HK-2 (cell line): ENCODE measurements around the gene FRMD8.

Experiments
- DNase-seq: peaks from one replicate; pipeline ENCODE4 v3.0.0-alpha.2; 2018; ENCODE audit not compliant: unreplicated experiment

The FRMD8 gene

GRCh38 chr11:65375012-65375411, 11.4 kb upstream of the FRMD8 start:
- DNase-seq = no peak

DNA sequence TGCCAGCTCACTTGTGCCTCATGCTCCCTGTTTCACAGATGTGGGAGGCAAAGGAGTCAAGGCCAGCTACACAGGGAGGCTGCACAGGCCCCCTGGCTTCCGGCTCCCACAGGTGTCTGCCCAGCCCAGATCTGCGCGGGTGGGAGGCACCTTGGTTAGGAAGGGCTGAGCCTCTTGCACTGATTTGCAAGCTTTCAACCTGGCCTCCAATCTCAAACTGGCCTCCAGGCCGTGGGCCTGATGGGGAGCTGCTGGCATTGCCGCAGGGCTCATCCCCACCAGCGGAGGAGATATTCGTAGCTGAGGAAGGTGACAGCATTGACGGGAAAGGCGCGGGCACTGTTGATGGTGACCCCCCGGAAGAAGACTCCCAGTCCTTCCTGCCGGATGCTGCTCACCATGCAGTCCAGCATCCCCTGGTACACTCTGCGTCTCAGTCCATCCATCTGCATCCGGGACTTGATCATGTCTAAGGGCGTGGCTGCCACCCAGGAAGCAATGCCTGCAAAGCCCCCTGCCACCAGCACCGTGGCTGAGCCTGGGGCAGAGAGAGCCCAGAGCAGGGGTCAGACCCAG, 10.2 kb upstream of the FRMD8 start:
- no peak for DNase-seq

DNA sequence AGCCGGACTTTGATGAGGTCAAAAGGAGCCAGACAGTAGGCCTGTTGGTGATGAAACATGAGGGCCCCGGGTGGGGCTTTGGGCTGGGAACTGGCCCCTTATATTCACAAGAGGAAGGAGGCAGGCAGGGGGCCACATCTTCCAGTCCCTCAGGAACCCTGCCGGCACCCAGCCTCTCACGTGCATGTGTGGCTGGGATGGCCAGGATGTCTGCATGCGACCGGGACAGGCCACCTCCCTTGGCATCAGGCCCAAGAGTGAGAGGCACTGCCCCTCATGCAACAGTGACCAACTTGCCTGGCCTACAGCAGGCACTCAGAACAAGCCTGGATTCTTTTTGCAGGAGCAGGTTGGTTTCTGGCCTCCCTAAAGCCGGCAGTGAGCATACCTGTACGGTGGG, 9.4 kb upstream of the FRMD8 start:
- no peak for DNase-seq

GRCh38 chr11:65377777-65378176, 8.7 kb upstream of the FRMD8 start:
- no peak for DNase-seq

DNA sequence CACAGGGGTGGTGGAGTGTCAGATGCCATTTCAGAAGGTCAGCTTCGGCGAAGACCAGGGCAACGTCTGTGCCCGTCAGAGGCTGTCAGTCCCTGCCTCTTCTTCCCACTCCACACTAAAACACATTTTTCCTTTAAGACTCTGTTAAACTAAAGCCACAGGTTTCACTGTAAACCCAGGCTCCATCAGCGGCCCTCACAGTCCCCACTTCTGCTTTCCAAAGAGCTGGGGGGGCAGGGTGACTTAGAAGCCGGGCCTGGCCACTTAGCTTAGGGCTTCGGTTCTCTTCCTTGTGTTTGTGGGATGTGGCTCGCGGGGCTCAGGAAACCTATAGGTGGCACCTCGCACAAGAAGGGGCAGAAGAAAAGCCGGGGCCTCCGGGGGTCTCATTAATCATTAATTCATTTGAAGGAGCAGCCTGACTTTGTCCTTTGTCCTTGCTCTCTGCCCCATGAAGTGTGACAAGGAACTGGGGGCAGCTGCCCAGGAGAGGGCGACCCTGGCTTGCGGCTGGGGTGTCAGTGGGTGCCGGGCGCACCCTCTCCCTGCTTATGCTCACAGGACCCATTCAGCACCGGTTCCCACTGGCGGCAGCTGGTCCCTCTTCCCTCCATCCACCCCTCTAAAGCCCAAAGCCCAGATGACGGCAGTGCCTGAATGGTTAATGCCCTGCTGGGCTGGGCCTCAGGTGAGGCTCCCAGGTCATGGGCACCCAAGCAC, 8.1 kb upstream of the FRMD8 start:
- no peak for DNase-seq

- no peak for DNase-seq
These were observed 7.4 kb upstream of the FRMD8 start for GRCh38 chr11:65378928-65379638.

- no peak for DNase-seq
These were observed 6.6 kb upstream of the FRMD8 start for GRCh38 chr11:65379698-65380459.

DNA sequence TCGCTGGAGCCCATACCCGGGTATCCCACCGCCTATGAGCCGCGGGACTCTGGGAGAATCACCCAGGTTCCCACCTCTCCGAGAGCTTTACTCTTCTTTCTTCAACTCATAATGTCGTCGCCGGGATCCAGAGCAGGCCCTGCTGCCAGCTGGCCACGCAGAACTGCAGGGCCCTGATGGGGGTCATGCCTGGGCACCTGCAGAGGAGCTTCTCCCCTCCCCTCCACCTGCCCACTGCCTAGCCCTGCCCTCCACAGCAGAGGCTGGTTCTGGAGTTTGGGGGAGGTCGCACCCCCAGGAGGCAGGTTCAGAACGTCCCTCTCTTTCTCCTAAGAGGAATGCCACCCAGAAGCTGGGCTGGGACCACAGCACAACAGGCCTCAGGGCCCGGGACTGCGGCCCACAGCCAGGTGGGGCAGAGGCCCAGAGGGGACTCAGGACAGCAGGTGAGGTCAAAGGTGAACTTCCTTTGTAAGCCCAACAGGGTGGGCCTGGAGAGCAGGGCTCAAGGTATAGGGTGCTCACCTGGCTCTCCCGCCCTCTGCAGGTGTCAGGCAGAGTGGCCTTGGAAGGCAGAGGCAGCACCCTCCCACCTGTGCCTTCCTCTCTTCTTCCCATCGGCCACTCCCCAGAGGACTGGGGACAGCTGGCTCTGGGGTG, 5.8 kb upstream of the FRMD8 start:
- no peak for DNase-seq

DNA sequence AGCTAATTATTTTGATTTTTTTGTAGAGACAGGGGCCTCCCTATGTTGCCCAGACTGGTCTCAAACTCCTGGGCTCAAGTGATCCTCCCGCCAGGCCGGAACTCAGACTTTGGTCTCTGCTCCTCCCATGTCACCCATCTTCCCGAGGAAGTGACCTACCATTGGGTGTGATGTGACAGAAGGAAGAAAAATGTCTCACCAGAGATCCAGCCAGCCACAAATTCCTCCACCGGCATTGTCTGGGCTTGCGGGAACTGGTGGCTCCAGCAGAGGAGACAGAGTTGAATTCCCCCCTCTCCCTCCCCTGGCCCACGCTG, 4.8 kb upstream of the FRMD8 start:
- DNase-seq = no peak

DNA sequence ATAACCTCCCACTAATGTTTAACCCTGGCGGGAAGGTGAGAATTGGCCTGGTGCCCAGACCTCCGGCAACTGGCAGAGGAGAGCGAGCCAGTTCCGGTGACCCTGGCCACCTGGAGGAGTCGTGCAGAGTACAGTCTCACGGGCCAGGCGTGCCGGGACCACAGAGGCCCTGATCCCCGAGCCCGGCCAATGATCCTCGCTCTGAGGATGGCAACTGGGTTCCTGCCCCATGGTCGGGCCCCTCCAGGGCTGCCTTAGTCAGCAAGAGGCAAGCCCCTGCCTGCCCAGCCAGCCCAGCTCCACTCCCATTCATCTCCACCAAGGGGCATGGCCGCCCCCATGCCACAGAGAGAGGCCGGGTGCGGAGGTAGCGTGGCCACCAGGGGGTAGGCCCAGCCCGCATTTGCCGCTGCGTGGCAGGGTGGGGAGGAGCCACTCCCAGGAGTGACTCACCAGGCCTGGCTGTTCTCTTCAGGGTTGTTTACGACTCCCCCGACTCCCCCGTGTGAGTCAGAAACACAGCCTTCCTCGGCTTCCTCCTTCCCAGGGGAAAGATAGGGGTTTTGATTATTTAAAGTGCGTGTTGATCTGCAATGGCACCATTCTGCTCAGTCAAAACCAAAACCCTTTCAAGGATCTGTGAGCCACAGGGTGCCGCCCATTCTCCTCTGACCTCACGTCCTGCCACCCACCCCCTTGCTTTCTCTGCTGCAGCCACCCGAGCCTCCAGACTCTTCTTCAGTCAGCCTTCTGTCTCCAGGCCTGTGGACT, 4.2 kb upstream of the FRMD8 start, which contains the start of gene SLC25A45:
Gene SLC25A45 (minus strand): TSS at position 614 of the 771 bp plus-strand sequence. CDS start 695 bp downstream, outside the sequence.
- DNase-seq = peak; percentile 94

DNA sequence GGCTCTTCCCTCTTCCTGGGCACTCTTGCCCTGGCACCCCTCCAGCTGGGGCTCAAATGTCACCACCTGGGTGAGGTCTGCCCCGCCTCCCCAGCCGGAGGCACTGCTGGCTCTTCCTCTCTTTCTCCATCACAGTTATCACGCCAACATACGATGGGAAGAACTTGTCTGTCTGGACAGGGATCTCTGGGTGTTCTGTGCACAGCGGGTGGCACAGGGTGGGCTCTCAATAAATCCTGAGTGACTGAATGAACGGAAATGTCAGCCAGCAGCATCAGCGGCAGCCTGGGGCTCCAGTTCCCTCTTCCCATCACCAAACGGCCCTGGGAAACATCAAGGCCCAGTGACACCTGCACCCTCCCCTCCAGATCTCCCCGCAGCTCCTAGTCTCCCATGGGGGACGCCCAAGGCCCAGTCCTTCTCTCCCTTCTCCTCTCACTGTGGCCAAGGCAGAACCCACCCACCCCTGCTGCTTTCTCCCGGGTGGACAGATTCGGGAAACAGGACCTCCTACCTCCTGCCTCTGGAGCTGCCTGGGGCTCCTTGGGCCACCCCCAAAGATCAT, 3.6 kb upstream of the FRMD8 start:
- no peak for DNase-seq

DNA sequence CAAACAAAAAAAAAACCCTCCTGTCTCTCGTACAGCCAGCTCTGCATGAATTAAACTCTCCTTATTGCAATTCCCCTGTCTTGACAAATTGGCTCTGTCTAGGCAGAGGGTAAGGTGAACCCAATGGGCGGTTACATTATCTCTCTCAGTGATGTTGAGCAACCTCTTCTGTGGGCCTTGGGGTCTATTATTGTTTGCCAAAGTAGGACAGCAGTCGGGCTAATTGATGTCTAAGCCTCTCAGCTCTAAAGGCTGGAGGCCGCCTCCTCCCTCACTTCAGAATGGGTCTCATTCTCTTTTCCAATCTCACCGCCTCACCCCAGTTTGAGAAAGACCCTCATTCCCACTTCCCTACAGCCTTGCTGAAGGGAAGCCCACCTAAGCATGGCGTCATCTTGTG, 2.7 kb upstream of the FRMD8 start:
- no peak for DNase-seq

DNA sequence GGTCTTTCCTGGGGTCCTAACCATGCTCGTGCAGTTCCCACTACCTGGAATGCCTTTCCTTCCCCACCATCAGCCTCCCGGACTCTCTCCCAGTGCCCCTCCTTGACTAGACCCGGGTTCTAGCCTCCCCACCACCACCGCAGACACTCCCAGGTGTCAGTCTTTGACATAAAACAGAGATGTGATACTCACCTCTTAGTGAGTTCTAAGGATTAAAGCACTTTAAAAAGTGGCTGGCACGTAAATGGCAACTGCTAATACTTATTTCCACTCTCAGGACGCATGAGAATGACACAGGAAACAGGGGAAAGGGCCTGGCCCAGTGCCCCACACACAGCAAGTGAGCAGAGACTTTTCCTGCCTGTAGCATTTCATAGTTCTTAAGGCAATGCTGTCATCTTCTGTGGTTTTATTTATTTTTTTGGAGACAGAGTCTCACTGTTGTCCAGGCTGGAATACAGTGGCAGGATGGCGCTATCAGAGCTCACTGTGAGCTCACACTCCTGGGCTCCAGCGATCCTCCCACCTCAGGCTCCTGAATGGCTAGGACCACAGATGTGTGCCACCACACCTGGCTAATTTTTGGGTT, 2.0 kb upstream of the FRMD8 start:
- DNase-seq = no peak

GRCh38 chr11:65388731-65389130, 2.3 kb downstream of the FRMD8 start:
- no peak for DNase-seq

GRCh38 chr11:65389294-65389980, 3.0 kb downstream of the FRMD8 start:
- DNase-seq = no peak

- DNase-seq = no peak
These were observed 3.9 kb downstream of the FRMD8 start for GRCh38 chr11:65390099-65390941.

- no peak for DNase-seq
These were observed 4.6 kb downstream of the FRMD8 start for GRCh38 chr11:65390996-65391395.

DNA sequence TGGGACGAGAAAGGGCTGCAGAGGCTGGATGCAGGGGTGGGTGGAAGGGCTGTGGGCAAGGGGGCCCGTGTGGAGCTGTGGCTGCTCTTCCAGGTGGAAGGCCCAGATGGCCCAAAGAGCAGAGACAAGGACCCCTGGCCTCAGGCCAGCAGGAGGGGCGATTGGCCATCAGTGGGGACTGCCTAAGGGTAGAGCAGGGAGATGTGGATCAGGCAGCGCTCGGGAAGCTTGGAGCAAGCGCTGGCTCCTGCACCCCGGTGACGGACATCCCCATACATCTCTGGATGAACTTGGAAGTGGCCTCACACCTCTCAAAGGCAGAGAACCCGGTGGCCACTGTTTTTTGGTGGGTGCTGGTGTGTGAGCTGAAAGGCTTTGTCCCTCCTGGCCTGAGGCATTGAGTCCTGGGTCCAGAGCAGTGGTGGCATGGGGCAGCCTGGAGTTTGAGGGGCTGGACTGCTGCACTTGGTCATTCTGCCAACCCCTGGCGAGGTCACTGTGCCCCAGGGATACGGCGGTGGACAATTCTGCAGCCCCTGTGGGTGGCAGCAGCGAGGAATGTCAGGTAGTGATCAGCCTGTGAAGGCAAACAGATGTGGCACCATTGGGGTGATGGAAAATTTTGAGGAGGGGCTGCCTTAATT, 5.9 kb downstream of the FRMD8 start:
- DNase-seq = no peak
